ENCODE data around the gene TTC16.
"Not testable (repeated sequence)": the region's sequence is repeated elsewhere in the genome, so short reads cannot be mapped to it uniquely, and the experiment has no call there.

- not testable (repeated sequence) for TF ChIP-seq CTCF (IDR thresholded peaks at IDR 0.05); POLR2A (IDR thresholded peaks at IDR 0.05; ENCODE audit: low read depth); EP300 (IDR thresholded peaks at IDR 0.05); POLR2AphosphoS5 (IDR thresholded peaks at IDR 0.05)
Observed at GRCh38 chr9:127780909-127781308, 65.0 kb downstream of the TTC16 start.
